ENCODE results near the gene SSTR4.

Gene SSTR4

GRCh38 chr20:23071996-23072395, 36.9 kb downstream of the SSTR4 start:
- Histone ChIP-seq H3K27ac (ENCODE audit: low read depth, low read length) (no peak overlapping the region), H3K4me3 (ENCODE audit: low read depth in 1 of 2, low read length in 2 of 2) (no peak overlapping the region), H3K27me3 (ENCODE audit: control insufficient read depth in 1 of 2, insufficient read depth in 2 of 2, low read length in 2 of 2) (no peaks in the 10 kb centered on the region), H3K4me1 (ENCODE audit: insufficient read depth, low read length) (no peaks in the 10 kb centered on the region), H3K9me3 (ENCODE audit: low read length) (no peaks in the 10 kb centered on the region), H3K36me3 (ENCODE audit: insufficient read depth, low read length) (no peaks in the 10 kb centered on the region), H3K9ac (ENCODE audit: low read length) (no peak overlapping the region)

- H3K4me1 ChIP-seq (ENCODE audit: insufficient read depth, low read length) = no peaks in the 10 kb centered on the region
- H3K27ac ChIP-seq (ENCODE audit: low read depth, low read length) = no peak overlapping the region
- H3K4me3 ChIP-seq (ENCODE audit: low read depth in 1 of 2, low read length in 2 of 2) = no peak overlapping the region
- no peaks in the 10 kb centered on the region for H3K27me3 ChIP-seq (ENCODE audit: control insufficient read depth in 1 of 2, insufficient read depth in 2 of 2, low read length in 2 of 2)
- H3K9ac ChIP-seq (ENCODE audit: low read length) = no peak overlapping the region
- no peaks in the 10 kb centered on the region for H3K9me3 ChIP-seq (ENCODE audit: low read length)
- no peaks in the 10 kb centered on the region for H3K36me3 ChIP-seq (ENCODE audit: insufficient read depth, low read length)
Measured at GRCh38 chr20:23072892-23073586, 37.9 kb downstream of the SSTR4 start.

GRCh38 chr20:23074052-23074451, 38.9 kb downstream of the SSTR4 start:
- Histone ChIP-seq H3K36me3 (ENCODE audit: insufficient read depth, low read length) (no peaks in the 10 kb centered on the region), H3K4me1 (ENCODE audit: insufficient read depth, low read length) (no peaks in the 10 kb centered on the region), H3K9ac (ENCODE audit: low read length) (no peak overlapping the region), H3K4me3 (ENCODE audit: low read depth in 1 of 2, low read length in 2 of 2) (no peak overlapping the region), H3K27me3 (ENCODE audit: control insufficient read depth in 1 of 2, insufficient read depth in 2 of 2, low read length in 2 of 2) (no peaks in the 10 kb centered on the region), H3K9me3 (ENCODE audit: low read length) (no peaks in the 10 kb centered on the region), H3K27ac (ENCODE audit: low read depth, low read length) (no peak overlapping the region)

GRCh38 chr20:23077277-23077676, 42.2 kb downstream of the SSTR4 start:
- Histone ChIP-seq H3K4me3 (ENCODE audit: low read depth in 1 of 2, low read length in 2 of 2) (no peak overlapping the region), H3K36me3 (ENCODE audit: insufficient read depth, low read length) (no peaks in the 10 kb centered on the region), H3K9ac (ENCODE audit: low read length) (no peak overlapping the region), H3K27me3 (ENCODE audit: control insufficient read depth in 1 of 2, insufficient read depth in 2 of 2, low read length in 2 of 2) (no peaks in the 10 kb centered on the region), H3K4me1 (ENCODE audit: insufficient read depth, low read length) (no peaks in the 10 kb centered on the region), H3K27ac (ENCODE audit: low read depth, low read length) (no peak overlapping the region), H3K9me3 (ENCODE audit: low read length) (no peaks in the 10 kb centered on the region)

- H3K9me3 ChIP-seq (ENCODE audit: low read length) = no peaks in the 10 kb centered on the region
- H3K27ac ChIP-seq (ENCODE audit: low read depth, low read length) = no peak overlapping the region
- no peaks in the 10 kb centered on the region for H3K27me3 ChIP-seq (ENCODE audit: control insufficient read depth in 1 of 2, insufficient read depth in 2 of 2, low read length in 2 of 2)
- H3K36me3 ChIP-seq (ENCODE audit: insufficient read depth, low read length) = no peaks in the 10 kb centered on the region
- no peak overlapping the region for H3K9ac ChIP-seq (ENCODE audit: low read length)
- H3K4me1 ChIP-seq (ENCODE audit: insufficient read depth, low read length) = no peaks in the 10 kb centered on the region
- no peak overlapping the region for H3K4me3 ChIP-seq (ENCODE audit: low read depth in 1 of 2, low read length in 2 of 2)
Measured at GRCh38 chr20:23078351-23079015, 43.4 kb downstream of the SSTR4 start.

- no peaks in the 10 kb centered on the region for H3K9me3 ChIP-seq (ENCODE audit: low read length)
- no peaks in the 10 kb centered on the region for H3K27me3 ChIP-seq (ENCODE audit: control insufficient read depth in 1 of 2, insufficient read depth in 2 of 2, low read length in 2 of 2)
- H3K9ac ChIP-seq (ENCODE audit: low read length) = no peak overlapping the region
- no peaks in the 10 kb centered on the region for H3K36me3 ChIP-seq (ENCODE audit: insufficient read depth, low read length)
- no peak overlapping the region for H3K27ac ChIP-seq (ENCODE audit: low read depth, low read length)
- no peaks in the 10 kb centered on the region for H3K4me1 ChIP-seq (ENCODE audit: insufficient read depth, low read length)
- H3K4me3 ChIP-seq (ENCODE audit: low read depth in 1 of 2, low read length in 2 of 2) = no peak overlapping the region
Measured at GRCh38 chr20:23079016-23079351, 43.9 kb downstream of the SSTR4 start.

DNA sequence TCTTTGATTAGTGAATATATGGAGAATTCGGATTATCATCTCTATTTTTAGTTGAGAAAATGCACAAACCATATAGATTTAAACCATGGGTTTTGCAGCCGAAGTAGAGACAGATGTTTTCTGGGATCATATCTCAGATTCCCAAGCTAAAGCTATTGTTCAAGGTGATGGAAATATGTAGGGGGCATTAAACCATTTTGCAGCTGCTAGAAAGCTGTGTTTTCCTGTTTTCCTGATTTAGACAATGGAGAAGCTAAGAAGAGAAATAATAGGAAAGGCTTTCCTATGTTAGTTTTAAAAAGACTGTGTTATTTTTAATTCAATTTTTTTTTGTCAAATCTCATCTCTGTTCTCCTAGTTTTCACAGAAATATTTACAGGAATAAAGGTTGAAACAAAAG, 44.8 kb downstream of the SSTR4 start:
- Histone ChIP-seq H3K9me3 (ENCODE audit: low read length) (no peaks in the 10 kb centered on the region), H3K36me3 (ENCODE audit: insufficient read depth, low read length) (no peaks in the 10 kb centered on the region), H3K9ac (ENCODE audit: low read length) (no peak overlapping the region), H3K4me3 (ENCODE audit: low read depth in 1 of 2, low read length in 2 of 2) (no peak overlapping the region), H3K27me3 (ENCODE audit: control insufficient read depth in 1 of 2, insufficient read depth in 2 of 2, low read length in 2 of 2) (no peaks in the 10 kb centered on the region), H3K4me1 (ENCODE audit: insufficient read depth, low read length) (no peaks in the 10 kb centered on the region), H3K27ac (ENCODE audit: low read depth, low read length) (no peak overlapping the region)

DNA sequence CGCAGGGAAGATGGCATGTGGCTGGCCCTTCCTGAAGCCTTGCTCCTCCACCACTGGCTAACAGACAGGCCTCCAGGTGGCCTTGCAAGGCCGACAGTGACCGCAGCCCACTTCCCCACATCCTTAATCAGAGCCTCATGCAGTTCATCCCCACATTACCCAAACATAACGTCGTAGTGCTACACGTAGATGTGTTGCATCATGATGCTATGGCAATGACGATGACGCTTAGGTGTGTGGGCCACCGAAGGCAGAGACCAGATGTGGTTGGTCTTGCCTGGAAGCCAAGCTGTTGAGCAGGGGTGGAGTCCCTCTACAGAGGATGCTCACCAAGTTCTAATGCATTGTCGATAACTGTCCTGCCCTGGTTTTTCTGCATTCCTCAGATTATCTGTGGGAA, 45.4 kb downstream of the SSTR4 start:
- H3K9ac ChIP-seq (ENCODE audit: low read length) = no peak overlapping the region
- no peak overlapping the region for H3K27ac ChIP-seq (ENCODE audit: low read depth, low read length)
- no peaks in the 10 kb centered on the region for H3K4me1 ChIP-seq (ENCODE audit: insufficient read depth, low read length)
- H3K4me3 ChIP-seq (ENCODE audit: low read depth in 1 of 2, low read length in 2 of 2) = no peak overlapping the region
- H3K9me3 ChIP-seq (ENCODE audit: low read length) = no peaks in the 10 kb centered on the region
- H3K27me3 ChIP-seq (ENCODE audit: control insufficient read depth in 1 of 2, insufficient read depth in 2 of 2, low read length in 2 of 2) = no peaks in the 10 kb centered on the region
- no peaks in the 10 kb centered on the region for H3K36me3 ChIP-seq (ENCODE audit: insufficient read depth, low read length)

- Histone ChIP-seq H3K36me3 (ENCODE audit: insufficient read depth, low read length) (no peaks in the 10 kb centered on the region), H3K4me1 (ENCODE audit: insufficient read depth, low read length) (peaks cover 1% of the 10 kb centered on the region), H3K9ac (ENCODE audit: low read length) (no peak overlapping the region), H3K9me3 (ENCODE audit: low read length) (no peaks in the 10 kb centered on the region), H3K27ac (ENCODE audit: low read depth, low read length) (no peak overlapping the region), H3K27me3 (ENCODE audit: control insufficient read depth in 1 of 2, insufficient read depth in 2 of 2, low read length in 2 of 2) (no peaks in the 10 kb centered on the region), H3K4me3 (ENCODE audit: low read depth in 1 of 2, low read length in 2 of 2) (no peak overlapping the region)
Measured at GRCh38 chr20:23081263-23081819, 46.2 kb downstream of the SSTR4 start.

DNA sequence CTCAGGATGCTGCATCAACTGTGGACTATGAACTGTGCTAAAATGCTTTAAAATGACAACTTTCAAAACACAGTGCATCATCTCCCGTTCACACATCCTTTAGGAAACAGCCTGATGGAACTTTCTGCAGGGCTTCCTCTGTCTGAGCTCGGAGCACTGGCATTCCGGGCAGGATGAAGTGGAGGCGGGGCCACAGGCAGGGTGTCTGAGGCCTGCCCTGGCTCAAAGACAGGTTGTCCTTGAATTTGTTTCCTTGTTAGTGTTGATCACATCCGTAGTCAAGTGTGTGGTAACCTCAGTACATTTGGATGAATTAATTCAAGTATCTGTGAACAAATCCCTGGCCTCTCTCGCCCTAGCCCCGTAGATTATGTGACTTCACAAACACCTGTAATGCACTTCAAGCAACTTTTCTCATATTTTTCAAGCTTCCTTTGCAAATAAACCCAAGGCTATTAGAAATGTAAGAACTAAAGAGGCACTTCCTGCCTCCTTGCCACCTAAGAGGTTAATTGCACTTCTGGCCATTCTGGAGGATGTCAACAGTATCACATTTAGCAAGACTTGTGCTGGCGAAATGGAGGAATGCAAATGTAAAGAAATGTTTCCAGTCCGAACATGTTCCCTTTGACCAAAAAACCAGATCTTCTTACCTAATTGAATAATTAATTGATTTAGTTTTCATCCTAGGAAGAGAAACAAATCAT, 47.9 kb downstream of the SSTR4 start:
- peaks cover 7% of the 10 kb centered on the region for H3K4me1 ChIP-seq (ENCODE audit: insufficient read depth, low read length)

DNA sequence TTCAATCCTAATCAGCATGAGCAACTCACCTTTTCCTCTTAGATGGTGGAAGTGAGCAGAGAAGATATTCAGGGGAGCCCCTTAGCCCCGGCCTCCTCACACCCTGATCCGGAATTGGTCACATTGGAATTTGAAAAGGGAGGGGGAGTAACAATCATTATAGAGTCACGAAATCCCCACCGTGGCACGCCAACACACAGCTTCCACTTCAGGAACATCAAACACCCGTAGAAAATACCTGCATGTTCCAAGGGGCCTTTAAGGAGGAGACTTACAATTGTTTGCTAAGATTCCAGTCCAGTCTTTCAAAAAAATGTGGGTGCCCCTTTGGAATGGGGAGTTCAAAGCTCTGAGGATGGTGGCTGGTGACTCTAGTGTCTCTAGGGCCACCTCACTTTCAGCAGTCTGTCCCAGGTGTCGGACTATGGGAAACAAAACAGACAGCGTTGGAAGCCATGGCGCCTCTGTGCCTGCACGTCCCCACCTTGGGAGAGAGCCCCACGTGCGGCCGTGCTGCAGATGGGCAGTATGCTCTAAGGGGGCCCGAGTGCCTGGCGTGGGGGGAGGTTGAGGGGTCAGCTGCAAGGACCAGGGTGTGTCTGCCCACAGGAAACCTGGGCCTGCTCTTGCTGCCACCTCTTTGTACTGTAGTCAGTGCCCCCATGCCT, 48.6 kb downstream of the SSTR4 start:
- Histone ChIP-seq H3K4me3 (ENCODE audit: low read depth in 1 of 2, low read length in 2 of 2) (no peak overlapping the region), H3K27ac (ENCODE audit: low read depth, low read length) (no peak overlapping the region), H3K9ac (ENCODE audit: low read length) (no peak overlapping the region), H3K9me3 (ENCODE audit: low read length) (no peaks in the 10 kb centered on the region), H3K27me3 (ENCODE audit: control insufficient read depth in 1 of 2, insufficient read depth in 2 of 2, low read length in 2 of 2) (no peaks in the 10 kb centered on the region), H3K4me1 (ENCODE audit: insufficient read depth, low read length) (peaks cover 7% of the 10 kb centered on the region), H3K36me3 (ENCODE audit: insufficient read depth, low read length) (no peaks in the 10 kb centered on the region)

More for the DNA sequence above, 47.9 kb downstream of the SSTR4 start:
- Histone ChIP-seq H3K27ac (ENCODE audit: low read depth, low read length) (no peak overlapping the region), H3K36me3 (ENCODE audit: insufficient read depth, low read length) (no peaks in the 10 kb centered on the region), H3K9me3 (ENCODE audit: low read length) (no peaks in the 10 kb centered on the region), H3K4me3 (ENCODE audit: low read depth in 1 of 2, low read length in 2 of 2) (no peak overlapping the region), H3K27me3 (ENCODE audit: control insufficient read depth in 1 of 2, insufficient read depth in 2 of 2, low read length in 2 of 2) (no peaks in the 10 kb centered on the region), H3K9ac (ENCODE audit: low read length) (no peak overlapping the region)

Measured in muscle layer of colon (tissue), 2 donors.